HG03103 (cell line): ENCODE results near the gene NLRP4.

Experiments
- ATAC-seq: cut with Tn5 transposase; IDR thresholded peaks from one replicate; pipeline ENCODE4 v1.9.1; 2021; ENCODE audit warnings: low read depth; ENCODE audit not compliant: unreplicated experiment

Gene NLRP4, protein sequence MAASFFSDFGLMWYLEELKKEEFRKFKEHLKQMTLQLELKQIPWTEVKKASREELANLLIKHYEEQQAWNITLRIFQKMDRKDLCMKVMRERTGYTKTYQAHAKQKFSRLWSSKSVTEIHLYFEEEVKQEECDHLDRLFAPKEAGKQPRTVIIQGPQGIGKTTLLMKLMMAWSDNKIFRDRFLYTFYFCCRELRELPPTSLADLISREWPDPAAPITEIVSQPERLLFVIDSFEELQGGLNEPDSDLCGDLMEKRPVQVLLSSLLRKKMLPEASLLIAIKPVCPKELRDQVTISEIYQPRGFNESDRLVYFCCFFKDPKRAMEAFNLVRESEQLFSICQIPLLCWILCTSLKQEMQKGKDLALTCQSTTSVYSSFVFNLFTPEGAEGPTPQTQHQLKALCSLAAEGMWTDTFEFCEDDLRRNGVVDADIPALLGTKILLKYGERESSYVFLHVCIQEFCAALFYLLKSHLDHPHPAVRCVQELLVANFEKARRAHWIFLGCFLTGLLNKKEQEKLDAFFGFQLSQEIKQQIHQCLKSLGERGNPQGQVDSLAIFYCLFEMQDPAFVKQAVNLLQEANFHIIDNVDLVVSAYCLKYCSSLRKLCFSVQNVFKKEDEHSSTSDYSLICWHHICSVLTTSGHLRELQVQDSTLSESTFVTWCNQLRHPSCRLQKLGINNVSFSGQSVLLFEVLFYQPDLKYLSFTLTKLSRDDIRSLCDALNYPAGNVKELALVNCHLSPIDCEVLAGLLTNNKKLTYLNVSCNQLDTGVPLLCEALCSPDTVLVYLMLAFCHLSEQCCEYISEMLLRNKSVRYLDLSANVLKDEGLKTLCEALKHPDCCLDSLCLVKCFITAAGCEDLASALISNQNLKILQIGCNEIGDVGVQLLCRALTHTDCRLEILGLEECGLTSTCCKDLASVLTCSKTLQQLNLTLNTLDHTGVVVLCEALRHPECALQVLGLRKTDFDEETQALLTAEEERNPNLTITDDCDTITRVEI

DNA sequence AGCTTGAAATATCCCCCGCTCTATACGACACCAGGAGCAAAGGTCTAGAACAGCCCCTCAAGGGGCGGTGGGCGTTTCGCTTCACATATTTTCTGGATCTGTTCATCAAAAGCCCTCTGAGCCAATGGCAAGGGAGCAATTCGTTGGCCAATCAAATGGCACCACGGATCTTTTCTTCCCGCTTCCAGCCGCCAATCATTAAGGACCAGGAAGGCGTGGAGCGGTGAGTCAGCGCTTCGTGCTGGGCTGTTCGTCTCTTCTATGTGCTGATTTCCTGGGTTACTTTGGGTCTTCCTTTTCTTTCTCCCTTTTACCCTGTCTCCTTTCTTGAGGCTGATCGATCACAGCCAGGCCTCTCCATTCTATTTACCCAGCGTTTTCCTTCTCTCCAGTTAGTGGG, at the start of gene NLRP4:
Gene NLRP4, plus strand, starts transcription at position 201 of the 400 bp plus-strand sequence. CDS start 15,541 bp downstream, outside the sequence.
- ATAC-seq = no peak

DNA sequence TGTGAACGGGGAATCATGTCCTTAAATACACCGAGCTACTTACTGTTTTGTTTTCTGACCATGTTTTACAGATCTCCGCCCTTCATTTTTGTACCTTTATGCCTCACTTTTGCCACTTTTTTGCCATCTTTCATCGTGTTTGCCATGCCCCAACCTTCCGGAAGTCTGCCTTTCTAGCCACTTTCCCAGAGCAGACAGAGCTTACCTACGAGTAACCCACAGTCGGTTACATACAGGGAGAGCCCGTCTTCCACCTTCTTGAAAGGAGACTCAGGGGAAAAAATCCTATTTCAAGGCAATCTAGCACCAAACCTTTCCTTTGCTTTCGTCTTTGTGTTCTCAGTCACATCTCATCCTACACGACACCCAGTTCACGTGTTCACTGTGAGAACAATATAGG, 41.3 kb upstream of the NLRP4 start:
- ATAC-seq = no peak

DNA sequence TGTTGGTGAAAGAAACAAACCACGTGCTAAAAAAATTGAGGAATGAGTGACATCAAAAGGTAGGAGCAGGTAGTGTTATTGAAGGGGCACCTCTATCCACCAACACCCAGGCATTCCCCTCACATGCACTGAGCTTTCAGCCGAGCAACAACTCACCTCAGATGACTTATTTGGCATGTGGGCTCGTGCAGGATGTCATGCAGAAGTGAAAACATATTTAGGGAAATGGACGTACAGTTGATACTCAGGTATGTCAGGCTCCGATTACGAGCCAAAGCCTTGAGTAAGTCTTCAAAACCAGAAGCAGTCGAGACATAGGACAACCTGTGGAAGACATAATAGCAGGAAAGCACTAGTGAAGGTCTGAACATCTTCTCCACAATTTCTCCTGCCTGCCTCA, 34.9 kb upstream of the NLRP4 start:
- ATAC-seq = no peak

DNA sequence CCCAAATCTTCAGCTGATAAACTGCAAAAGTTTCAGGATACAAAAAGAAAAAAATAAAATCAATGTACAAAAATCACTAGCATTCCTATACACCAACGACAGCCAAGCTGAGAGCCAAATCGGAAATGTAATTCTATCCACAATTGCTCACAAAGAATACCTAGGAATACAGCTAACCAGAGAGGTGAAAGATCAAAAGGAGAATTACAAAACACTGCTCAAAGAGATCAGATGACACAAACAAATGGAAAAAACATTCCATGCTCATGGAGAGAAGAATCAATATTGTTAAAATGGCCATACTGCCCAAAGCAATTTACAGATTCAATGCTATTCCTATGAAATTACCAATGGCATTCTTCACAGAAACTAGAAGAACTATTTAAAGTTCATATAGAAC, 34.1 kb upstream of the NLRP4 start:
- no peak for ATAC-seq

DNA sequence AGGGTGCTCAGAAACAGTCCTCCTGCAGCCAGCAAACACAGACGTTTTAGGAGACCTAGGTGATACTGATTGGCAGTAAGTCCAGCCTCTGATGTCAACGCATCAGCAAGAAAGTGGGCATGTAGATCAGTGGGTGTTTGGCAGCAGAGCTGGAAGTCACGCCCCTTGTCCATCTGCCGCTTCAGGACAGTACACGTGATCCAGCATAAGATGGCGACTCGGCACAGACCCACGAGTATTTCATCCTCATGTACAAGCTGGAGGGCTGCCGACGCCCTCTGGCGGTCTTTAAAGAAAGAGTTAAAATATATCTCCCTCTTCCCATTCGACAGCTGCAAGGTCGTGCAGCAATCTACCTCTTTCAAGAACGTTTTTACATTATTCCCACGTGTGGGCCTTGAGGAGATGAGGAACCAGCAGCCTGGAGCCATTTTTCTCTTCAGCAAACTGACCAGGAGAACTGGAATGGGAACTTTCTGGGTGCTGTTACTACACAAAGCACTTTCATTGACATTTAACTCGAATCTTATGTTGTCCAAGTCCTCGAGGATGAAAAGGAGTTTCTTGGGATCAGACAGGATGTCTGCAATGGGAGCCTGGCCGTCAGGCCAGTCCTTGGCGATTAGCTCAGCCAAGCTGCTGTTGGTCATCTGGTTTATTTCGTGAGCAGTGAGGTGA, 26.8 kb upstream of the NLRP4 start:
- ATAC-seq = no peak

DNA sequence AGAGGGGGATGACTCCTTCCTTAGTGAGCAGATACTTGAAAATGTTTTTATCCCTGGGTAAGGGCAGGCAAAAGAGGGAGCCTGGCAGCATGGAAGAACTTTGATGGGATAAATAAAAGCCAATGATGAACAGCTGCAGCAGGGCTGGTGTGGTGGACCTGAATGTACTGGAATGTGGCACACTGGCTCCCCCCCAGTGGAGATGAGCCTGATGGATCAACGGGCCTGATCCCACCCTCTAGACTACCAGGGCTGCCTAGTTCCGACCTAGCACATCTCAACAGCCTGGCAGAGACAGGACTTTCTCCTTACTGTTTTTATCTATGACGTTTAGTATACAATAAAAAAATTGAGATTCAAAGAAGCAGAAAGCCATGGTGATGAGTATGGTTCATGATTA, 25.0 kb upstream of the NLRP4 start:
- no peak for ATAC-seq

DNA sequence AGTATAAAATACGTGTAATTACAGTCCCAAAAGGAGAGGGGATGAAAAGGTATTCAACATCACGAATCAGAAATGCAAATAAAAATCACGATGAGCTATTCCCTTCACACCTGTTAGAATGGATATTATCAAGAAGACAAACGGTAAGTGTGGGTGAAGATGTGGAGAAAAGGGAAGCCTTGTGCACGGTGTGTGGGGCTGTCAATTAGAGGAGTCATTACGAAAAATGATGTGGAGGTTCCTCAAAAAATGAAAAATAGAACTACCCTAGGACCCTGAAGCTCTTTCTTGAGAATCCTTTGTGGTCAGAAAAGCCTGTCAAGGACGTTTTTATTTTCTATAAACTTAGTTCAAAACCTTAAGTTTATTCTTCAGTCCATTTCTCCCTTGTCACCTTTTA, 23.9 kb upstream of the NLRP4 start:
- ATAC-seq = no peak

DNA sequence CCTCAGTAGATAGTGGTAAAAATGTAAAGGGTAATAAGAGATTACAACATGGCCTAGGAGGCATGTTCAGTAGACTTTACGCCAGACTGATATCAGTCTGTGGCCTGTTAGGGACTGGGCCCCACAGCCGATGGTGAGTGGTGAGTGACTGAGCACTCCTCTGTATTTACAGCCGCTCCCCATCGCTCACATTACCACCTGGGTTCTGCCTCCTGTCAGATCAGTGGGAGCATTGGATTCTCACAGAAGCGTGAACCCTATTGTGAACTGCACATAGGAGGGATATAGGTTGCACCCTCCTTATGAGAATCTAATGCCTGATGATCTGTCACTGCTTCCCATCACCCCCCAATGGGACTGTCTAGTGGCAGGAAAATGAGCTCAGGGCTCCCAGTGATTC, 22.4 kb upstream of the NLRP4 start:
- no peak for ATAC-seq

DNA sequence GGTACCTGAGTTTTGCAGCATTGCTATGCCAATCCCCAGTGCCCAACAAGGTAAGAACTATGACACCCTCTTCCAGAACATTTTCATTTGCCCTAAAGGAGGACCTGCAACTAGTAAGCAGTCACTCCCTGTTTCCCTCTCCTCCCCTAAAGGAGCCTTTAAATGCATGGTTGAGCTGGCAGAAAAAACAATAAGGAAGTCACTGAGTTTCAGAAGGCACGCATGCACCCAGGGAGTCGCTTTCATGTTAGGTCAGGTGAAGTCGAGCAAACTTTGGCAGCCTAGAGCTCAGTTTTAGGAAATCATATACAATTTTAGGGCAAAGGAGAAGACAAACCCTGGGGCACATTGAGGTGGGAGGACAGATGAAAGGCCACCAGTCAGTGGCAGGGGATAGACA, 16.3 kb upstream of the NLRP4 start:
- no peak for ATAC-seq

DNA sequence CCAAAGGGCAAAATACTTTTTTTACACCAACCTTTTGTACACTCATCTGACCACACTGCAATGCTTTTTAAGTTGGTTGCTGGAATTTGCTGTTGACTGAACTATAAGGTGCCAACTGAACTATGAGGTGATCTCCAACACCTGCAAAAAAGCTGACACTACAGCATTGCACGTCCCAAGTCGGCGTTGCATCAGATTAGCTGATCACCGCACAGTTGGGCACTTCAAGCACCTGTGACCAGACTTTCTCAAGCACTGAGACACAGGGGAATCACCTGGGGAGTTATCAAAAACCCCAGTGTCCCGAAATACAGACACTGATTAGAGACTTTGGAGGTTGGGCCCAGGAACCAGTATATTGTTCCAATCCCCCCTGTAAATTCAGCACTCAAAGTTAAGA, 5.7 kb upstream of the NLRP4 start:
- ATAC-seq = no peak

DNA sequence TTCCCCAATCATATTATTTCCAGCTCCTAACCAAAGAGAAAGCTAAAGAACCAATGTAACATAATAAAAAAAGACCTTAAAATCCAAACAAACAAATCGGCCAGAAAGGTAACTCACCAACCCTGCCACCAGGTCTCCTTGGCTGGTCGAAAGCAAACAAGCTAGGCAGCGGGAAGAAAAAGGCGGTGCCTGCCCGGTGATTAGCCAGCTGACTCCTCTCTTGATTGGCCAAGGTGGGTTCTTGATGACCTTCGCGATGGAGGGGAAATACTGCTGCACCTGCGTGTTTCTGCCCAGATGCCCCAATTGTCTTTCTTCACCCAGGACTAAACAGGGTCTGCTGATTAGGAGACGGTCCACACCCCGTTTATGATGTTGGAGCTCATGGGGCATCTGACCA, 4.5 kb upstream of the NLRP4 start, which contains the start of gene NLRP11:
Gene NLRP11, minus strand, starts transcription at position 154 of the 400 bp plus-strand sequence. CDS start 13,825 bp downstream, outside the sequence.
- no peak for ATAC-seq

DNA sequence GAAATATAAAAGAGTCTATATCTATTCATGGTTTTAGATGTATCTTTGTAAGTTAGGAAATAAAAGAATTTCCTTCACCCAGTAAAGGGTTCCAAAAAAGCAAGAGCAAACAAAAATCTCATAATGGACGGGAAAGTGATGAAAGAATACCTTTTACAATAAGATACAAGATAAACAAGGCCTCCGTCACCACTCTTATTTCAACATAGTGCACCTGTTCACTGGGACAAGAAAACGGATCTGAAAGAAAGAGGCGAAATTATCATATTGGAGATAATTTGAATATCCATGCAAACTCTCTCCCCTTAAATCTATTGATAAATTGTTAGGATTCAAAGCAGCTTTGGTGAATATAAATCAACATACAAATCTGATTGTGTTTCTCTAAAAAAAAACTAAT, 3.7 kb upstream of the NLRP4 start:
- no peak for ATAC-seq

DNA sequence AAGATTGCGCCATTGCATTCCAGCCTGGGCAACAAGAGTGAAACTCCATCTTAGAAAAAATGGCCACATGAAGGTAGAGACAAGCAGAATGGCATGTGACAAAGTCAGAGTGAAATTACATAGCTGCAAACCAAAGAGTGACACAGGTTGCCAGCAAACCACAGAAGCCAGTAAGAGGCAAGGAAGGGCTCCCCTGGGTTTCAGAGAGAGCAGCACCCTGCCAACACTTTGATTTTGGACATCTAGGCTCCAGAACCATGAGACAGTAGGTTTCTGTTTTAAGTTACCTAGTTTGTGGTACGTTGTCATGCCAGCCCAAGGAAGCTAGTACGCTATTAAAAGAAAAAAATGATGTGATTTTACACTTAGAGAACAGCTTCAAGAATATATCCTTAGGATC, 1.9 kb downstream of the NLRP4 start:
- no peak for ATAC-seq

DNA sequence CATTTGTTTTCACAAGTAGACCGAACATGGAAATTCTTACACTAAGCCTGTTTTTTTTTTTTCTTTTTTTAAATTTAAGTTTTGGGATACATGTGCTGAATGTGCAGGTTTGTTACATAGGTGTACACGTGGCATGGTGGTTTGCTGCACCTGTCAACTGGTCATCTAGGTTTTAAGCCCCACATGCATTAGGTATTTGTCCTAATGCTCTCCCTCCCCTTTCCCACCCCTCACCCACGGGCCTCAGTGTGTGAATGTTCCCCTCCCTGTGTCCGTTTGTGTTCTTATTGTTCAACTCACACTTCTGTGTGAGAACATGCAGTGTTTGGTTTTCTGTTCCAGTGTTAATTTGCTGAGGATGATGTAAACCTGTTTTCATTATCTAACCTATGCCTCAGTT, 2.6 kb downstream of the NLRP4 start:
- ATAC-seq = no peak

DNA sequence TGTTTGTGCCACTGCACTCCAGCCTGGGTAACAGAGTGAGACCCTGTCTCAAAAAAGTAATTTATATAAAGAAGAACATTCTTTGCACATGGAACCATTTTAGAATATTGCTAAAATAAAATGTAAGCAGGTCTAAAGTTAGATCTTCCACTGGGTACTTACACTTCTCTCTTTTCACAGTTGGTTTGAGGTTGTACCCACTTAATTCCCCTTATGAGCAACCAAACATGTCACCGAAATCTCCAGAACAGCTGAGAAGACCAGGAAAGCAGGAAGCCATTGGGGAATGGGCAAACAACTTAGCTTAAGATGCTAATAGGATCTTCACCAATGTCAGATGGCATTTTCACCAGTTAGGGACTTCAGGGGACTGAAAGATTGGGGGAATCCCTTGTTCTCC, 18.8 kb downstream of the NLRP4 start:
- ATAC-seq = no peak

DNA sequence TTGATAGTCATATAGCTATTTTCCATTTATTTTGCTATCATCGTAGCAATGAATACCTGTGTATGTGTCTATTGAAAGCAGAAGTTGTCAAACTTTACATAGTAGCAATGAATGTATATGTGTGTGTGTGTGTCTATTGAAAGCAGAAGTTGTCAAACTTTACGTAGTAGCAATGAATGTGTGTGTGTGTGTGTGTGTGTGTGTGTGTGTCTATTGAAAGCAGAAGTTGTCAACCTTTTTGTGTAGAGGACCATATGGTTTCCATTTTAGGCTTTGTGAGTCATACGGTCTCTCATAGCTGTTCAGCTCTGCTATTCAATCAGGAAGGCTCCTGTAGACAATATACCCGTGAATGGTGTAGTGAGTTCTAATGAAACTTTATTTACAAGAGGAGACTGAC, 20.8 kb downstream of the NLRP4 start:
- ATAC-seq = no peak

DNA sequence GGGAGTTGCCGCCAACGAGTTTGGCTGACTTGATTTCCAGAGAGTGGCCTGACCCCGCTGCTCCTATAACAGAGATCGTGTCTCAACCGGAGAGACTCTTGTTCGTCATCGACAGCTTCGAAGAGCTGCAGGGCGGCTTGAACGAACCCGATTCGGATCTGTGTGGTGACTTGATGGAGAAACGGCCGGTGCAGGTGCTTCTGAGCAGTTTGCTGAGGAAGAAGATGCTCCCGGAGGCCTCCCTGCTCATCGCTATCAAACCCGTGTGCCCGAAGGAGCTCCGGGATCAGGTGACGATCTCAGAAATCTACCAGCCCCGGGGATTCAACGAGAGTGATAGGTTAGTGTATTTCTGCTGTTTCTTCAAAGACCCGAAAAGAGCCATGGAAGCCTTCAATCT, 21.6 kb downstream of the NLRP4 start:
- no peak for ATAC-seq

DNA sequence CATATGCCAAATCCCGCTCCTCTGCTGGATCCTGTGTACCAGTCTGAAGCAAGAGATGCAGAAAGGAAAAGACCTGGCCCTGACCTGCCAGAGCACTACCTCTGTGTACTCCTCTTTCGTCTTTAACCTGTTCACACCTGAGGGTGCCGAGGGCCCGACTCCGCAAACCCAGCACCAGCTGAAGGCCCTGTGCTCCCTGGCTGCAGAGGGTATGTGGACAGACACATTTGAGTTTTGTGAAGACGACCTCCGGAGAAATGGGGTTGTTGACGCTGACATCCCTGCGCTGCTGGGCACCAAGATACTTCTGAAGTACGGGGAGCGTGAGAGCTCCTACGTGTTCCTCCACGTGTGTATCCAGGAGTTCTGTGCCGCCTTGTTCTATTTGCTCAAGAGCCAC, 22.1 kb downstream of the NLRP4 start:
- no peak for ATAC-seq

DNA sequence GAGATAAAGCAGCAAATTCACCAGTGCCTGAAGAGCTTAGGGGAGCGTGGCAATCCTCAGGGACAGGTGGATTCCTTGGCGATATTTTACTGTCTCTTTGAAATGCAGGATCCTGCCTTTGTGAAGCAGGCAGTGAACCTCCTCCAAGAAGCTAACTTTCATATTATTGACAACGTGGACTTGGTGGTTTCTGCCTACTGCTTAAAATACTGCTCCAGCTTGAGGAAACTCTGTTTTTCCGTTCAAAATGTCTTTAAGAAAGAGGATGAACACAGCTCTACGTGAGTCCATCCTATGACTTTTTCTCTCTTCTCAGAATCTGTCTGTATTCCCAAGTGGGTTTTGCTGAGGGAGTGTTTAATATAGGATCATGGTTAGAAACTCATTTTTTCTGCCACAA, 22.6 kb downstream of the NLRP4 start:
- ATAC-seq = no peak

DNA sequence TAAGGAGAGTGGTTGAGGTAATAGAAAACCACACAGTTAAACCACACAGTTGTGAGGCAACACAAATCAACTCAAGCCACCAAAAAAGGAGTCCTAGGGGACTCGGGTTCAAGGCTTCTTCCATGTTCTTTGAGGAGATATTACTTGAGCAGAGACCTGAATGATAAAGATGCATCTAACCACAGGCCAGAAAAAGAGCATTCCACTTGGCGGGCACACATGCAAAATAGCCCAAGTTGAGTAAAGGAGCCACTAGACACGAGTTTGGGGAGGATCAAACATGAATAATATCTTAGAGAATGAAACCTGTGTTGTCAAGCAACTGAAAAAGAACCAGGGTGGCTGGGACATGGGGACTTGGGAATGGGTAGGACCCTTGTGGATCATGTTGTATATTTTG, 30.2 kb downstream of the NLRP4 start:
- ATAC-seq = no peak

DNA sequence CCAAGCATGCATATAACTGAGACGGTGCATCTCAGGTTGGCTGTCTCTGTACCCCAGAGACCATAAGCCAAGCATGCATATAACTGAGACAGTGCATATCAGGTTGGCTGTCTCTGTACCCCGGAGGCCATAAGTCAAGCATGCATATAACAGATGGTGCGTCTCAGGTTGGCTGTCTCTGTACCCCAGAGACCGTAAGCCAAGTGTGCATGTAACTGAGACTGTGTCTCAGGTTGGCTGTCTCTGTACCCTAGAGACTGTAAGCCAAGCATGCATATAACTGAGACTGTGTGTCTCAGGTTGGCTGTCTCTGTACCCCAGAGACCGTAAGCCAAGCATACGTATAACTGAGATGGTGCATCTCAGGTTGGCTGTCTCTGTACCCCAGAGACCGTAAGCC, 30.8 kb downstream of the NLRP4 start:
- no peak for ATAC-seq
